Kidney glomerular epithelial cell (primary cell): Measurements from ENCODE around the gene APOE.

Experiments
- DNase-seq: peaks from one replicate; lab custom pipeline; 2025; lab: John Stamatoyannopoulos, UW

APOE gene

DNA sequence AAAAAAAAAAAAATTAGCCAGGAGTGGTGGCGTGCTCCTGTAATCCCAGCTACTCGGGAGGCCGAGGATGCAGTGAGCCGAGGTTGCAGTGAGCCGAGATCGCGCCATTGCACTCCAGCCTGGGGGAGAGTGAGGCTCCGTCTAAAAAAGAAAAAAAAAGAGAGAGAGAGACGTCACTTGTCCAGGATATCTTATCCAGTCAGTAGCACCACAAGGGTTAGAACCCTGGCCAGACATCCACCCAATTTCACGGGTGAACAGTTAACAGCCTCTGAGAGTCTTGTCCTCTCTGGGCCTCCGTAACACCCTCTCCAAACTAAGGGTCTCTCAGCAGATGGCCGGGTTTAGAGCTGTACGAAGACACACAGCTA, 48.7 kb downstream of the APOE start:
- no peak for DNase-seq

DNA sequence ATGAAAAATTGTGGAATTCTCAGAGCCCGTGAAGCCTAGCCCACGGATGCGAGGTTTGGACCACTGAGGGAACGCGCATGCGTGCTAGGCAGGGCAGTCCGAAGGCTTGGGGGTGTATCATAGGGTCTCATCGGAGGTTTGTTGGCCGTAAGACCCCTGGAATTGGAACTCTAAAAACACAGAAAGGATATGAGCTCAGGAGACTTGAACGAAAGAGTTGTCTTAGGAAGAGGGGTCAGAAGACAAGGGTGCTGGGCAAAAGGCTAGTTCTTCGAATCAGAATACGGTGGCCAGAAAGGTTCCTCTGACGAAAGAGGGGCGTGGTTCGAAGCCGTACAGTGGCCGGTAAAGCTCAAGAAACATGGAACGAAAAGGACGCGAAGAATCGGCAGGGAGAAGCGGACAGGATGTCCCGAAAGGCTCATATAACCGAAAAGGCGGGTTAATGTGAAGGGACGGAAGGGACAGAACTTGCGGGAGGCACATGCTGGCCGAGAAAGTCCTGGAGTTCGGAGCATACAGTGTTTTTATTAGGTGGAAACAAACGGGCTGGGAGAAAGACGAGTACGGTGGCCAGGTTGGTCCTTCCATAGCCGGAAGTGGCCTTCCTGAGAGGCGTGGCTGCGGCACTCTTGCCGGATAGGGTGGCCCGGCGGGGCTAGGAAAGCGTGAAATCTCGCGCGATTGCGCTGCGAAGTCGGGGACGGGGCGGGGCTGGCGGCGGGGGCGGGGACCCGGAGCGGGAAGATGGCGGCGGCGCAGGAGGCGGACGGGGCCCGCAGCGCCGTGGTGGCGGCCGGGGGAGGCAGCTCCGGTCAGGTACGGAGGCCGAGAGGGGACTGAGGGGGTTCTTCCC, 49.3 kb downstream of the APOE start, which contains the start of gene CLPTM1:
Gene CLPTM1, plus strand, starts transcription at position 732 of the 856 bp plus-strand sequence. Its CDS starts 16 bp downstream, at position 748.
- DNase-seq, result peak; percentile 93

DNA sequence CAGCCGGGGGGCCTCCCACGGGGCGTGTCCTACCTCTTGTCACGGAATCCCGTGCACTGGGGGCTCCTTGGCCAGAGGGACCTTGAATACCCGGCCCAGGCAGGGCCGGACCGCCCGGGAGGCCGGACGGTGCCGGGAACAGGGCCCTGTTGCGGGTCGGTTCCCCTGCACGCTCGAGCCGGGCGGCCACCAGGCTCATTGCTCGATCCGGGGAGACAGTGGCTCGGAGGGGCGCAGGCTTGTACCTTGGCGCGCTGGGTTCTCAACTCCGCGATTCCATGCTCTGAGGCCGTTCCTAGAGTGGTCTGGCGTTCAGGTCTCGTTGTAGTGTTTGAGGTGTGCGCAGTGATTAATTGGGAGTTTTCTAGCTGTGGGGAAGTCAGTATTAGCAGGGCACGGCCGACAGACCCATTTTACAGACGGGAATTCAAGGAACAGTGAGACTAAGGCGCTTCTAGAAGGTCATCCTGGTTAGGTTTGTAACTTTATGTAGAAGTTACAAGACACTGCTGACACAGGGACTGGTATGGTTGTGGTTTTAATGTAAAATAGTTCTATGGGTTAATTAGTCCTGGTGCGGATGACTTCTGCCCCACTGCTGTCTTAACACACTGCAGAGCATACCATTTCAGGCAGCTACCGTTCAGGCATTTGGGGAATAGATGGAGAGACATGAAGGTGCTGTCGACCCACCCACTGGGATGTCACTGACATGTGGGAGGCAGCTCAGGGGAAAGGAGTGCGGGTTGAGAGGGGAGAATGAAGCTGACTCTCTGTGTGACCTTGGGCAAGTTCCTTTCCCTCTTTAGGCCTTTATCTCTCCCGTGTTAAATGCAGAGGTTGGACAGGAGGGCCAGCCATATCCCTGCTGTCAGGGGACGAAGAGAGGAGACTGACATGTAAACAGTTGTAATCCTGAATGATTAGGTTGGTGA, 50.2 kb downstream of the APOE start:
- DNase-seq, result no peak

DNA sequence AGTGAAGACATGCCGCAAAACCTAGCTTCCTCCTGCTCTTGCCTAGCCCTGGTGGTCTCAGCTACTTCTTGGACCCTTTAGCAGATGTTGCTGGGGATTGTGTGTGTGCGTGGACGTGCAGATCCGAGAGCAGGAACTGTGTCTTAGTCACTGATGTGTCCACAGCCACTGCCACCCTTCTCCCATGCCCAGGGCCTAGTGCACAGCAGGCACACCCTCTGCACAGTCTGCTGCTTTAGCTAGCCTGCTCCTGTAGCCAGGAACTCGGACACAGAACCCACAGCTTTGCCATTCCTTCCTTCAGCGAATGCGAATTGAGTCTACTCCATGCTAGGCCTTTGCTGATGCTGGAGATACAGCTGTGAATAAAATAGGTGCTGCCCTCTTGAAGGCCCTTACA, 51.9 kb downstream of the APOE start:
- no peak for DNase-seq

DNA sequence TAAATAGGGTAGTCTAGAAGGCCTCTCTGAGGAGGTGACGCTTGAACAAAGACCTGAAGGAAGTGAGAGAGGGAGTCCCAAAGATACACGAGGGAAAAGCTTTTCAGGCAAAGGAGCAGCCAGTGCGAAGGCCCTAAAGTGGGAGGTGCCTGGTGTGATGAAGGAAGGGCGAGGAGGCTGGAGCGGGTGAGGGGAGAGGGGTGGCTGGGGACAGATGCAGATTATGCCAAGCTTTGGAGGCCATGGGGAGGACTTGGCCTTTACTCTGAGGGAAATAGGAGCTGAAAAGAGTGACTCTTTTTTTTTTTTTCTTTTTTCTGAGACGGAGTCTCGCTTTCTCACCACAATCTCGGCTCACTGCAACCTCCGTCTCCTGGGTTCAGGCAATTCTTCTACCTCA, 52.5 kb downstream of the APOE start:
- DNase-seq, result no peak
